Pancreas (tissue), 10 donors: Measurements from ENCODE around the gene LRRD1. TPM values are rescaled to one million over a fixed set of nuclear protein-coding genes. Genes with fewer than 3 reads are reported as not detected.
"Not testable (repeated sequence)": the region's sequence is repeated elsewhere in the genome, so short reads cannot be mapped to it uniquely, and the experiment has no call there.

ENCODE experiments used
- ATAC-seq, 4 donors: fragments of 200-7000 bp; cut with Tn5 transposase; one replicate each; pipeline versions ENCODE4 v1.8.0 to v1.9.1; 2020; ENCODE audit warnings: mild to moderate bottlenecking in 4 of 4, moderate library complexity in 4 of 4
- DNase-seq, 6 donors: peaks; one replicate each; pipeline ENCODE4 v3.0.0-alpha.2; 2020
- FAIRE-seq: peaks from 2 replicates; lab custom pipeline; 2012; peaks lifted over from hg19 to GRCh38; lab: Jason Lieb, UNC
- H3K27ac ChIP-seq, 4 donors: fragments of 200-600 bp; sonication (generic); 1 replicate in 3 of 4; 2 replicates in 1 of 4; pipeline versions ENCODE4 v1.5.0 to v1.8.0; 2020
- H3K27me3 ChIP-seq, 4 donors: fragments of 200-600 bp; one replicate each; pipeline ENCODE4 v1.8.0; 2021
- H3K36me3 ChIP-seq, 3 donors: fragments of 200-600 bp; sonication (generic) in 1 of 3; one replicate each; pipeline versions ENCODE4 v1.5.0 to v1.8.0; 2020 to 2021
- H3K4me1 ChIP-seq, 3 donors: fragments of 200-600 bp; one replicate each; pipeline ENCODE4 v1.8.0; 2021
- H3K4me3 ChIP-seq, 4 donors: fragments of 200-600 bp; sonication (generic) in 2 of 4; one replicate each; pipeline versions ENCODE4 v1.5.0 to v1.8.0; 2020 to 2021
- H3K9me3 ChIP-seq, 4 donors: fragments of 200-600 bp; one replicate each; pipeline ENCODE4 v1.8.0; 2021
- WGBS, 2 donors: extraction: QIAGEN DNeasy Blood & Tissue Kit; methylation state at CpG; one replicate each; pipeline ENCODE4 v1.1.7; 2013; 5-methylcytosine and 5-hydroxymethylcytosine counted together
- intact Hi-C, 3 donors: fragments of 100-400 bp; cut with DNase I; formaldehyde crosslinking; loops; one replicate each; pipeline versions ENCODE4 v1.11.1 to v1.14.2; 2022
- microRNA-seq, 2 donors: library from miRNA; unstranded; fragments of <30 nt; microRNA quantifications; one replicate each; pipeline versions ENCODE4 to v1.1.0, GENCODE V29; 2019 to 2020
- polyA plus RNA-seq, 2 donors: library from polyadenylated mRNA; stranded (reverse); fragments of 200-250 nt; gene quantifications; one replicate each; pipeline ENCODE4 v1.2.3, GENCODE V29; 2013
- total RNA-seq, 6 donors: library from RNA; stranded (reverse); fragmentation: NEBNext Ultra II Directional in 4 of 6; extraction: Animal tissue kit (Norgen Biotek cat#: 25700) in 4 of 6; gene quantifications; one replicate each; pipeline versions ENCODE4 v1.2.1 to v1.2.4, GENCODE V29; 2021 to 2023
- TF ChIP-seq, protein P1 (sequence below), 4 donors: fragments of 200-600 bp; sonication (generic) in 3 of 4; IDR thresholded peaks; one replicate each; pipeline versions ENCODE4 v1.5.0 to v1.8.0; 2021; ENCODE audit warnings: antibody characterized with exemption in 4 of 4
- donor health status: healthy with polysubstance abuse.
- donor health status: DM: no; HTN: no; CAD: no; lungs with moderate emphysema.
- donor health status: DM: no; HTN: no; CAD: no.
- donor health status: control.
- donor health status: control.
- donor health status: Bipolar disorder and iron deficiency.
- donor health status: DM: yes; HTN: yes; CAD: no.
- donor health status: DM: no; HTN: no; CAD: no.
- donor health status: DM: no; HTN: no; CAD: no.
- donor health status: DM: yes; HTN: yes; CAD: no.

The LRRD1 gene
- total and polyA plus RNA-seq, 8 donors = 0.02 TPM; not detected in 7

DNA sequence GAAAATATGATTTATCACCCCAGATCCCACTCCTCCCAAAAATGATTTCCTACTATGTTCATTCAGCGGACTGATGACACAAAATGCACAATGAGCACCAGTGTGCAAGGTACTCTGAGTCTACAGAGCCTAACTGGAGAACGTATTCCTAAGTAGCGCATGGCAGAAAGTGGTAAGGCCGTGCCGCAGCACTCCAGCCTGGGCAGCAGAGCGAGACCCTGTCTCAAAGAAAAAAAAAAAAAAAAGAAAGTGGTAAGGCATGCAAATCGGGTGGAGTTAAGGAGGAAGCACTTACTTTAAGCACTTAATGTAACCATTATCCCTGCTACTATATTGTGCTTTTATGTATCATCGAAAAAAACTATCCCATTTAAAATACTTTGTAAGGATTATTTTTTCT, 70.1 kb downstream of the LRRD1 start:
- Histone ChIP-seq H3K9me3 (no peaks in the 10 kb centered on the region), H3K36me3 (peaks cover 0 to 33% (median 3%) of the 10 kb centered on the region in 3 donors)

DNA sequence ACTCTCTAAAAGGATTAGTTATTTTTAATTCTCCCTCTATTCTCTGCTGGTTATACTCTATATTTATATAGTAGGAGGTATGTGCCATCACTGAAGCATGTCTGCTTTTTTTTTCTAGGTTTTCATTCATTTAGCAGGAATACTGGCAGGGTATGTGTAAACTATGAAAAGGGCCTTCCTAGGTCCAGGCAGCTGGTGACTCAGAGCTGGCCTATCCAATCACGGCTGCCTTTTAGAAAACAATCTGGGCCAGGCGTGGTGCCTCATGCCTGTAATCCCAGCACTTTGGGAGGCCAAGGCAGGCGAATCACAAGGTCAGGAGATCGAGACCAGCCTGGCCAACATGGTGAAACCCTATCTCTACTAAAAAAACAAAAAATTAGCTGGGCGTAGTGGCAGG, 76.1 kb downstream of the LRRD1 start:
- H3K27me3 ChIP-seq, intact Hi-C loops, H3K4me1 ChIP-seq, ATAC-seq, H3K9me3 ChIP-seq, FAIRE-seq, H3K4me3 ChIP-seq, DNase-seq, H3K27ac ChIP-seq: not testable (repeated sequence)
- 96 to 99% methylated on average over 5 of the region's 5 CpGs for WGBS, 2 donors
- H3K36me3 ChIP-seq = peaks cover 0 to 83% (median 22%) of the 10 kb centered on the region in 3 donors

More for the DNA sequence above, 70.1 kb downstream of the LRRD1 start:
- Histone ChIP-seq H3K27ac (no peak overlapping the region), H3K4me3 (no peak overlapping the region), H3K4me1 (no peaks in the 10 kb centered on the region), H3K27me3 (no peaks in the 10 kb centered on the region)
- FAIRE-seq (no peak), DNase-seq (no peak), ATAC-seq (no peak)
- WGBS, 2 donors = 95 to 96% methylated on average over 8 of the region's 8 CpGs
- TF ChIP-seq, protein P1, sequence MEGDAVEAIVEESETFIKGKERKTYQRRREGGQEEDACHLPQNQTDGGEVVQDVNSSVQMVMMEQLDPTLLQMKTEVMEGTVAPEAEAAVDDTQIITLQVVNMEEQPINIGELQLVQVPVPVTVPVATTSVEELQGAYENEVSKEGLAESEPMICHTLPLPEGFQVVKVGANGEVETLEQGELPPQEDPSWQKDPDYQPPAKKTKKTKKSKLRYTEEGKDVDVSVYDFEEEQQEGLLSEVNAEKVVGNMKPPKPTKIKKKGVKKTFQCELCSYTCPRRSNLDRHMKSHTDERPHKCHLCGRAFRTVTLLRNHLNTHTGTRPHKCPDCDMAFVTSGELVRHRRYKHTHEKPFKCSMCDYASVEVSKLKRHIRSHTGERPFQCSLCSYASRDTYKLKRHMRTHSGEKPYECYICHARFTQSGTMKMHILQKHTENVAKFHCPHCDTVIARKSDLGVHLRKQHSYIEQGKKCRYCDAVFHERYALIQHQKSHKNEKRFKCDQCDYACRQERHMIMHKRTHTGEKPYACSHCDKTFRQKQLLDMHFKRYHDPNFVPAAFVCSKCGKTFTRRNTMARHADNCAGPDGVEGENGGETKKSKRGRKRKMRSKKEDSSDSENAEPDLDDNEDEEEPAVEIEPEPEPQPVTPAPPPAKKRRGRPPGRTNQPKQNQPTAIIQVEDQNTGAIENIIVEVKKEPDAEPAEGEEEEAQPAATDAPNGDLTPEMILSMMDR (IDR thresholded peaks at IDR 0.05) = no peak
- intact Hi-C loops = no loop called here

DNA sequence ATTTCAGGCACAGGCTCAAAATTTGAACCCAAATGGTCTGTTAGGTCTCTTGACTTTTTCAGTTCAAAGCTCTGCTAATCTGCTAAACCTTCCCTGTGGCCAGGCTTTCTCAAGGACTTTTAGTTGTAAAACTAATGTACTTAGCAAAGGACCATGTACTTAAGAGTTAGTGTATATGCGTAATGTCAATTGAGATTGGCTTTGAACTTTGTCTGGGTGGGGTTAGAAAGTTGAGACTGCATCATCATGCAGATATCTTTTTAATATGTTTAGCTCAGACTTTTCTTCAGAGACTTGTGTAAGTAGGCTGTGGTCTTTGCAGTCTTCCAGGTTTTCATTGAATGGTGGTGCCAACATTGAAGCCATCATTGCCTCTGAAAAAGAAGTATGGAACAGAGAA, 78.4 kb downstream of the LRRD1 start:
- TF ChIP-seq, protein P1 (IDR thresholded peaks at IDR 0.05) = no peak
- H3K4me1 ChIP-seq = no peaks in the 10 kb centered on the region
- no peak for FAIRE-seq
- WGBS, 2 donors = 86 to 99% methylated on average over 1 of the region's 1 CpG
- no peak overlapping the region for H3K27ac ChIP-seq
- H3K4me3 ChIP-seq = no peak overlapping the region
- DNase-seq = no peak
- H3K9me3 ChIP-seq = no peaks in the 10 kb centered on the region
- intact Hi-C loops = no loop called here
- no peaks in the 10 kb centered on the region for H3K27me3 ChIP-seq
- peaks cover 0 to 83% (median 31%) of the 10 kb centered on the region in 3 donors for H3K36me3 ChIP-seq
- no peak for ATAC-seq

DNA sequence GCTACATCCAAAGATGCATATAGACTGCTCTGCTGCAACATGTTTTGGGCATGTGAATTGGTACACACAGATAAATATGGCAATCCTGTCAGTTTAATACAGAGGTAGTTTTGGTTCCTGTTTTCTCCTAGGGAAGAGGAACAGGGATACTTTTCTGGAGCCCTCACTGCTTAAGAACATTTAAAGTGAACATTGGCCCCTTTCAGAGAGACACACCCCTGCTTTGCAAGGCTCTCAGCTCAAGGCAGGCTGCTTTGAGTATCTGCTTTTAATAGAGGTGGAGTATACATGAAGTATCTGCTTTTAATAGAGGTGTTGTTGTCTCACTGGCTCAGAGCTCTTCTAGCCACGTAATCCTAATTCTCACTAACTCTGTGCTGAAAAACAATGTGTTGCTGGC, 83.6 kb downstream of the LRRD1 start:
- TF ChIP-seq, protein P1 (IDR thresholded peaks at IDR 0.05) = no peak
- intact Hi-C loops = no loop called here
- DNase-seq (no peak), FAIRE-seq (no peak), ATAC-seq (no peak)
- WGBS, 2 donors = 88 to 90% methylated on average over 1 of the region's 1 CpG
- peaks cover 6 to 68% (median 23%) of the 10 kb centered on the region in 3 donors for H3K36me3 ChIP-seq
- H3K27me3 ChIP-seq = no peaks in the 10 kb centered on the region
- no peak overlapping the region for H3K27ac ChIP-seq
- no peaks in the 10 kb centered on the region for H3K4me1 ChIP-seq
- no peak overlapping the region for H3K4me3 ChIP-seq
- no peaks in the 10 kb centered on the region for H3K9me3 ChIP-seq

Small RNA genes within 50 kb of the gene (microRNA-seq; reads per million reads assigned to microRNA genes)
- 0 reads per million in 2 donors for gene MIR1285-1

Other genes starting within 250 kb of the LRRD1 start
- 10 to 100 TPM; 35.0 to 60.4 (median 46.8) TPM for gene AKAP9, start 238.3 kb downstream of the LRRD1 start, total RNA-seq
- 10 to 100 TPM; 17.8 to 26.8 TPM for gene AKAP9, start 238.3 kb downstream of the LRRD1 start, polyA plus RNA-seq
- gene CYP51A1, start 44.7 kb downstream of the LRRD1 start, total RNA-seq = 10 to 100 TPM; 24.0 to 43.5 (median 36.4) TPM
- gene CYP51A1, start 44.7 kb downstream of the LRRD1 start, polyA plus RNA-seq = 10 to 100 TPM in 1 of 2 donors, 1 to 10 TPM in 1; 9.6 to 24.1 TPM
- gene KRIT1, start 66.8 kb upstream of the LRRD1 start, total RNA-seq = 10 to 100 TPM; 13.2 to 30.8 (median 20.1) TPM
- 10 to 100 TPM; 22.4 to 22.6 TPM for gene KRIT1, start 66.8 kb upstream of the LRRD1 start, polyA plus RNA-seq
- 10 to 100 TPM; 18.1 to 36.5 (median 23.2) TPM for gene ANKIB1, start 66.8 kb upstream of the LRRD1 start, total RNA-seq
- 10 to 100 TPM in 1 of 2 donors, 1 to 10 TPM in 1; 7.7 to 10.1 TPM for gene ANKIB1, start 66.8 kb upstream of the LRRD1 start, polyA plus RNA-seq